Activated T-helper 1 cell treated with anti-CD3 and anti-CD28 coated beads, Interleukin-2, amount 50 U/mL, for 16 hours (primary cell): ENCODE results near the gene ATP9B.

Experiments
- DNase-seq, 2 donors: peaks; one replicate each; pipeline ENCODE4 v3.0.0-alpha.2; 2020; ENCODE audit warnings: low read depth in 1 of 2, low spot score in 1 of 2

Gene ATP9B

DNA sequence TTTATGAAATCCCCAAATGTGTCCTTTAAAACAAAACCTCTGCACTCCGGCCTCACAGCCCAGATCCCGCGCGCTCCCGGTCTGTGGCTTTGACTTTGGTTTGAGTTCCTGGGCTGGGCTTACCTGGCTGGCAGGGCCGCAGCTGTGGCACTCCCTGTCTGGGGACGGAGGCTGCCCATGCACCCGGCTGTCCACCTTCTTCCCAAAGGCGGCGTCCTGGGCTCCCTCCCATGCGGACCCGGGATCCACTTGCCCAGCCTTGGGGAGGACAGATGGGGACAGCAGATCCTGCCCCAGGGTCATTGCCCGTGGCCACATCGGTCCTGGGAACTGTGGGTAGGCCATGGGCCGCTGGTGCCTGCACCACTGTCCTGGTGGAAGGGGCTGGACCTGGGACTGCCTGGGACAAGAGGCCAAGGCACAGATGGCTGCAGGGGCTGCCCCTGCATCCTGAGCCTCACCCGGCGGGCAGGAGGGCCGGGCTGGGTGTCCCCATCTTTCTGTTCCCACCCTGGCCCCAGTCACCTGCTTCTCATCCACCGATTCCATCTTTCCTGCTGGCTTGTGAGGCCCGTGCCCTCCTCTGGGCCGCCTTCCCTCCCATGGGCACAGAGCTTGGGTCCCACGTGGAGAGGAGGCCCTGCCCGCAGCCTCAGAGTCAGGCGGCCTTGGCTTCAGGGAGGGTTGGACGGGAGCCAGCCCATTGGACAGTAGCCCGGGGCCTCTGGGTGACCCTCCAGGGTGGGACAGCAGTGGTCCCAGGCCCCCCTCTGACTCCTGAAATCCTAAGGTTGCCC lies 354.2 kb downstream of the ATP9B start:
- DNase-seq: no peak

DNA sequence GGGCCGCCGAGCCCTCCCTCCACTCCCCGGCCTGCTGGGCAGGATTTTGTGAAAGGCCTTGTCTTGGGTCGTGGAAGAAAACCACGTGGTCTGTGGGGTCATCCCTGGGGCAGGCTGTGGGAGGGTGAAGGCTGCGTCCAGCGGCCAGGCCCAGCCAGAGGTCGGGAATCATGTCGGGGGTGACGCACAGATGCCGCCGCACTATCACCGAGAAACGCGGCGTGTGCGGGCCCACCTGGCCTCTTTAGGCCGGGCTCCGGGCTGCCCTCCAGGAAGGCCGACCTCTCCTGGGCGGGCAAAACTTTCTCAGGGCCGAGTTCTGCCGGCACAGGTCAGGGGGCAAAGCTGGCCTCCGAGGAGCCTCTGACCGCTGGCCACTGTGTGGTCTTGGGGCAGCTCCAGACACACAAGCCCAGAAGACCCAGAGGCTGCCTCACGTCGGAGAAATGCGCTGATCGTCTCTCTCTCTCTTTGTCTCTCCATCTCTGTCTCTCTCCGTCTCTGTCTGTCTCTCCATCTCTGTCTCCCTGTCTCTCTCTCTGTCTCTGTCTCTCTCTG lies 354.9 kb downstream of the ATP9B start:
- no peak for DNase-seq

DNA sequence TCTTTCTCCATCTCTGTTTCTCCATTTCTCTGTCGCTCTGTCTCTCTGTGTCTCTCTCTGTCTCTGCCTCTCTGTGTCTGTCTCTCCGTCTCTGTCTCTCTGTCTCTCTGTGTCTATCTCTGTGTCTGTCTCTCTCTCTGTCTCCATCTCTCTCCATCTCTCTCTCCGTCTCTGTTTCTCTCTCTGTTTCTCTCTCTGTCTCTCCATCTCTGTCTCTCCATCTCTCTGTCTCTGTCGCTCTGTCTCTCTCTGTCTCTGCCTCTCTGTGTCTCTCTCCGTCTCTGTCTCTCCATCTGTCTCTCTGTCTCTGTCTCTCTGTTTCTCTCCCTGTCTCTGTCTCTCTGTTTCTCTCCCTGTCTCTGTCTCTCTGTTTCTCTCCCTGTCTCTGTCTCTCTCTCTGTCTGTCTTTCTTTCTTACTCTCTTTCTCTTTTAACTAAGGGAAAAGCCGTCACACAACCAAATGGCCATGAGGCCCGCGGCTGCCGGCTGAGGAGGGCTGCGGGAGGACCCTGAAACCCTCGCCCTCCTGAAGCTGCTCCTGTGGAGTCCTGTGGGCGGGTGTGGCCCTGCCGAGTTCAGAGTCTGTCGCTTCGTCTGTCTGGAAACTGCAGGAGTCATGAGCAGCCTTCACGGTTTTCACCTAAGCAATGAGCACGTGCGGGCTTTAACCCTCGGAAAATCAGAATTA lies 355.8 kb downstream of the ATP9B start:
- DNase-seq: no peak

DNA sequence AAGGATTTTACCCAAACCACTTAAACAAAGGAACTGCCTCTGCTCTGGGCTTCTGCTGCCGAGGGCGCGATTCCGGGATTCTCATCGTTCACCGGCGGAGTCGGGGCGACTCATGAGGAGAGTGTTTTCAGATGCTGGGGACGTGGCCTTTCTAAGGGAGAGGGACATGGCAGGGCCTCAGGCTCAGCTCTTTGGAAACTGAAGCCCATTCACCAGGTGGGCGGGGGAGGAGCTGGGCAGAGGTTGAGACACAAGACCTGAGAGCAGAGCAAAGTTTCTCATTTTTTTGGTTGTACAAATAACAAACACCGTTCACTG lies 356.3 kb downstream of the ATP9B start:
- DNase-seq: no peak

GRCh38 chr18:79426376-79427300 lies 357.4 kb downstream of the ATP9B start:
- DNase-seq: no peak

DNA sequence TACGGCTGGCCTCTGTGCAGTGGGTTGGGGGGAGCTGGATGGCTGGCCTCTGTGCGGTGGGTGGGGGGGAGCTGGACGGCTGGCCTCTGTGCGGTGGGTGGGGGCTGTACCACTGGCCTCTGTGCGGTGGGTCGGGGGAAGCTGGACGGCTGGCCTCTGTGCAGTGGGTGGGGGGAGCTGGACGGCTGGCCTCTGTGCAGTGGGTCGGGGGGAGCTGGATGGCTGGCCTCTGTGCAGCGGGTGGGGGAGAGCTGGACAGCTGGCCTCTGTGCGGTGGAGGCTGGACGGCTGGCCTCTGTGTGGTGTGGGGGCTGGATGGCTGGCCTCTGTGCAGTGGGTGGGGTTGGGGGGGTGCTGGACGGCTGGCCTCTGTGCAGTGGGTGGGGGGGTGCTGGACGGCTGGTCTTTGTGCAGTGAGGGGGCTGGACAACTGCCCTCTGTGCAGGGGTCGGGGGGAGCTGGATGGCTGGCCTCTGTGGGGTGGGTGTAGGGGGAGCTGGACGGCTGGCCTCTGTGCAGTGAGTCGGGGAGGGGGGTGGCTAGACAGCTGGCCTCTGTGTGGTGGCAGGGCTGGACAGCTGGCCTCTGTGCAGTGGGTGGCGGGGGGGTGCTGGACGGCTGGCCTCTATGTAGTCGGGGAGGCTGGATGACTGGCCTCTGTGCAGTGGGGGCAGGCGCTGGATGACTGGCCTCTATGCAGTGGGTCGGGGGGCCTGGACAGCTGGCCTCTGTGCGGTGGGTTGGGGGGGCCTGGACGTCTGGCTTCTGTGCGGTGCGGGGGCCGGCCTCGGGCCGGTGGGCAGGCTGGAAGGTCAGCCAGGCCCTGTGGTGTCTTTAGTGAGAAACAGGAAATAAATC lies 358.4 kb downstream of the ATP9B start:
- no peak for DNase-seq
